GM18520 (cell line): ENCODE results near the gene PTGR3.

ENCODE experiments used
- ATAC-seq: cut with Tn5 transposase; IDR thresholded peaks from one replicate; pipeline ENCODE4 v1.9.1; 2021; ENCODE audit not compliant: unreplicated experiment

Gene PTGR3, protein sequence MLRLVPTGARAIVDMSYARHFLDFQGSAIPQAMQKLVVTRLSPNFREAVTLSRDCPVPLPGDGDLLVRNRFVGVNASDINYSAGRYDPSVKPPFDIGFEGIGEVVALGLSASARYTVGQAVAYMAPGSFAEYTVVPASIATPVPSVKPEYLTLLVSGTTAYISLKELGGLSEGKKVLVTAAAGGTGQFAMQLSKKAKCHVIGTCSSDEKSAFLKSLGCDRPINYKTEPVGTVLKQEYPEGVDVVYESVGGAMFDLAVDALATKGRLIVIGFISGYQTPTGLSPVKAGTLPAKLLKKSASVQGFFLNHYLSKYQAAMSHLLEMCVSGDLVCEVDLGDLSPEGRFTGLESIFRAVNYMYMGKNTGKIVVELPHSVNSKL

DNA sequence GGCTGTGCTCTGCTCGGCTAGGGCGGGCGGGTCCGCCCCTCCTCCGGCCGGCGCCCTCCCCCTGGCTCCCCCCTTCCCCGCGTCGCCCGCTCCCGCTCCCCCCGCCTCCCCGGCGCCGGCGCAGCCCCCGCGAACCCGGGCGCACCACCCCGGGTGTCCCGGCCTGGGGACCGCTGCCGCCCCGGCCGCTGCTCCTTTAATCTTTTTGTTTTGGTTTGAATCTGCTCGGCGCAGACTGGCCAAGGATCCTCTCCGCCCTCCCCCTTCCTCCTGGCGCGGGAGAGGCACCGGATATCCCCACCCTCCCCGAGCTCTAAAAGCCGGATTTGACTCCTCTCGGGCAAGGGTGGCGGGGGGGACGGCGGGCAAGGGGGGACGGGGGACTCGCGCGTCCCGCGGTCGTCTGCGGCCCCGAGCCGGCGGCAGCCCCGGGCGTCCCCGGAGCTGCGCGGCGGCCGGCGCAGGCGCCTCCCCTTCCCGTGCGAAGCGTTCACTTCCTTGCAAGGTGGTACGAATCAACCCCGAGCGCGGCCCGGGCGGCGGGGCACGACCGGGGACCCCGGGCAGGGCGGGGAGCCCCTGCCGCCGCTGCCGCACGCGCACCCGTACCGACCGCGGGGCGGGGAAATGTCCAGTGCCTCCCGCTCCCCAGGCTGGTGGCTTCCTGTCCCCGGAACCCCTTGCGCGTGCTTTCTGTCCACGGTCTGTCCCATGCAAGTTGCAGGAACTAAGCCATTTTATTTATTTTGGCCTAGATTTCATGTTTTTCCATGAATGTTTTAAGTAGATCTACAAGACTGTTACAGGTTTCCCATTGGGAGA, at the start of gene PTGR3:
Gene PTGR3, minus strand, starts transcription at position 11 of the 822 bp plus-strand sequence. CDS start 81 bp downstream, outside the sequence.
- peak; percentile 34 for ATAC-seq

DNA sequence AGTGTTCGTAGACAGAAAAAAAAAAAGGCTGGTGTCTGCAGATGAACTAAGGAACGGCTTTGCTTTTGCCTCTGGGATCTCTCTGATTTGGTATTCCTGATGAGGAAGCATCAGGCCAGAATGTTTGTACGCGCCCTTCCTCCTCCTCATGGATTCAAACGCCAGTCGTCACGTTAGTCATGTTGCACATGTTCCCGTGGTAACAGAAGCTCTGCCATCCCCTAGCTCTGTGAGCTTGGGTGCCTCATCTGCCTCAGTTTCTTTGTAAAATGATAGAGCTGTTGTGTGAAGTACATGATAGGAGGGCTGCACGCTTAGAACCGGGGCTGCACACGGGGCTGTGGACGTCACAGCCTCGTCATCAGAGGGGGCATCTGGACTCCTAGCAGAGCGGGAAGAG, 48.7 kb upstream of the PTGR3 start:
- ATAC-seq = no peak

DNA sequence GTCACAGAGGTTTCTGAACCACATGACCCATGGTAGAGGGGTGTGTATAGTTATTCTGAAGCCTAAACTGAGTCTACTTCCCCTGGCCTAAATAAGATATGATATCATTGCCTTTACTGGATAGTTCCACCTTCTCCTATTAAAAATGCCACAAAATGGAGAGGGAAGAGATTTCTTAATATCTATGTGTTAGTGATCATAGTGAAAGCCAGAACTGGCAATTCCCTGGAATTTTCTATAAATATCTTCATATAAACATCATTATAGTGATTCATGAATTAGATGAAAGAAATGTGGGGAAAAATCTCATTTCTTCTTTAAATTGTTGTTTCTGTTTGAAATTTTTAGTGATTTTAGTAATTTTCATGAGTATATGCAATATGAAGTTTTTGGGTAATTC, 47.4 kb upstream of the PTGR3 start:
- no peak for ATAC-seq

DNA sequence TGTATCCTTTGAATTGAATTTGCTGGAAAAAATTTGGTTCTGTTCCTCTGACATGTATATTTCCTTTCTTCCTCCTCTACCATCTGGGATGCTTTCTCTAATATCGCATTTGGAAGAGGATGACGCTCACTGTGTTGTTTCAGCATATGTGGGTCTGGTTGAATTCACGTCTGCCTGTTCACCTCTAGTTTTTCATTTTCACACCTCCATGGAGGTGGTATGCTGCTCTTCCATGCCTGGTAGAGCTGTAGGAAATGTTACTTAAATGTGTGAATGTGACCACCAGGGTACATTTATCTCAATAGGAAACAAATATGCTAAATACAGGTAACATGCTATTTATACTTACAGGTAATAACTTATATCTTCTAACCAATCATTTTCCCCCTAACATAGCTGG, 46.2 kb upstream of the PTGR3 start:
- no peak for ATAC-seq

DNA sequence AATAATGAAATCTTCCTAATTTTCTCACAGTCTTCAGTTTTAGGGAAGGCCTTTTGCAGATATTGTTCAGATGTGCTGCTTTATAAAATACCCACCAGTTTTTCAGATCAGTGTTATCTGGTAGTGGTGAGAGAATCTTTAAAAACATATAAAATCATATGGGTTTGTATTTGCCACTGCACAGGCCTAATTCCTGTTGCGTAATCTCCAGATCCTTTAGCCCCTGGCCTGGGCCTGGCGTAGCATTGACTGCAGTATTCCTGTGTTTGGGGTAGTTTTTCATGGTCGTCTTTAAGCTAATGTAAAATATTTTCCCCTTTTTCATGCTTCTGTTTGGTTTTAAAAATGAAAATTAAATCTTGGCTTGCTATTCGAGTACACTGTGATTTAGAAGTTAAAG, 44.8 kb upstream of the PTGR3 start:
- no peak for ATAC-seq

DNA sequence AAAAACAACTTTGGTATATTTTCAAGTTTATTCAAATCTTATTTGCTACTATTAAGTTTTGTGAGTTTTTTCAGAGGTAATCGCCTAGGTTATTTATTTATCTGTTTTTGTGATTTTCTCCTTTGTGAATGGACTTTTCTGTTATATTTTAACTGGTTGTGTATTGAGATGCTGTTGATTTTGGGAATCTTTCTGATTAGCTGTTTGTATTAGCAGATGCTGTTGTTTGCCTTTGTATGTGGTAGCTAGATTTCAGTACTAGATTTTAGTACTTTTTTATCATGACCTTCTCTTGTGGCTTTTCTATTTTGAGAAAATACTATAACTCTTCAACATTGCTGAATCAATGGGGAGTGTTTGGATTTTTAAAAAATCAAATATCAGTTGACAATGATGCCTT, 44.1 kb upstream of the PTGR3 start:
- no peak for ATAC-seq

DNA sequence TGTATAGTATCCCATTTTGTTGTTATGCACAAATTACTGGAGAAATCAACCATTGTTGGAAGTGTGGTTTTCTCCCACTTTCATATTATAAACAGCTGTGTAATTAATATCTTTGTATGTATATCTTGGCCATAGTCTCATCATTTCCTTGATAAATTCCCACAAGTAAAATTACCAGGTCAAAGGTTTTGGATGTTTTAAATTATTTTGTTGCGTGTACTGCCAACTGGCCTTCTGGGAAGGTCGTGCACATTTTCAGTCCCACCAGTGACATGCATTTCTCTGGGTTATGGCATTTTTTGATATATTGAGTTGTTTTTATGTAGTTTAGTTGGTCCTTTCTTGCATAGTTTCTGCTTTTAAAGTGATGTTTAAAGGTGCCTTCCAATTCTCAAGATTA, 43.2 kb upstream of the PTGR3 start:
- ATAC-seq = no peak

DNA sequence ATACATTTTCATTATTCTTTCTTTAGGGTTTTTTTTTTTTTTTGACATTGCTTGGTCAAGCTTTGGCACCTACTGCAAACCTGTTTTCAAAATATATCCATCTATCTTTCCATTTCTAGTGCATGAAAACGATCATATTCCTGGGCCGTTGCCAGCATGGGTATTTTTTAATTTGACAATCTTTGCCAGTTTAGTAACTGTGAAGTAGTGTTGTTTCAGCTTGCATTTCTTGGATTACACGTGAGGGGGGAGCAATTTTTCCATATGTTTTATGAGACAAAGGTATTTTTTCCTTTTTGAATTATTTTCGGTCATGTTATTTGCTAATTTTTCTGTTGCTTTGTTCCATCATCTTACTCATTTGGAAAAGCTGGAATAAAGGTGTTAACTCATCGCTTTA, 42.5 kb upstream of the PTGR3 start:
- no peak for ATAC-seq

DNA sequence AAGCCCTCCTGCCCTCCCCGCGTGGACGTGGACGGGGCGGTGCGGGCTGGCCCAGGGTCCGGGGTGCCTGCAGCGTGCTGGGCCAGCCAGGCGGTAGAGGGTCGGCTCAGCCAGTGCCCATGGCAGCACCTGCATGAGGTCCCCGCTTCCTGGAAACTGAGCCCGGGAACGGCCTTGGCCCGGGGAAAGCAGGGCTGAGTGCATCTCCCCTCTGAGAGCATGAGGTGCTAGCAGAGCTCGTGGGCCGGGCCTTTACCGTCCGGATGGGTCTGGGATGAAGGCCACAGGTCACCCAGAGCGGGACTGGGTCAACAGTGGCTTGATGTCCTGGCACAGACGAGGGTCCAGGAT, 41.5 kb upstream of the PTGR3 start:
- ATAC-seq = no peak

DNA sequence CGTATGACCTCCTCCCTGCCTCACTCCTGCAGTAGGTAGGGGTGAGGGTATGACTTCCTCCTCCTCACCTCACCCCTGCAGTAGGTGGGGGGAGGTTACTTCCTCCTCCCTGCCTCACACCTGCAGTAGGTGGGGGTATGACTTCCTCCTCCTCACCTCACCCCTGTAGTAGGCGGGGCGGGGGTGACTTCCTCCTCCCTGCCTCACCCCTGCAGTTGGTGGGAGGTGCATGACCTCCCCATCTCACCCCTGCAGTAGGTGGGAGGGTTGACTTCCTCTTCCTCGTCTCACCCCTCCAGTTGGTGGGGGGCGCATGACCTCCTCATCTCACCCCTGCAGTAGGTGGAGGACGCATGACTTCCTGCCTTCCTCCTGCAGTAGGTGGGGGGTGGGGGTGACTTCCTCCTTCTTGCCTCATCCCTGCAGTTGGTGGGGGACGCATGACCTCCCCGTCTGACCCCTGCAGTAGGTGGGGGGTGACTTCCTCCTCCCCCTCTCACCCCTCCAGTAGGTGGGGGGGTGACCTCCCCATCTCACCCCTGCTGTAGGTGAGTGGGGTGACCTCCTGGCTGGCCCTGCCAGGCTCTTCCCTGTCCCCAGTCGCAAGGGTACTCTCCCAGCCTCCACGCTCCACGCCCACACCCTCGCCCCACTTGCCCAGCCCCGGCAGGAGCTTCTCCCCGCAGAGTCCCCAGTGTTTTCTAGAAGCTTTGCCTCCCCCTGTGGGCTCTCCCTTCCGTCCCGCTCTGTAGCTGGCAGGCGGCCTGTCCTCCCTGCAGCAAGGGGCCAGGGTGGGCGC, 40.9 kb upstream of the PTGR3 start:
- no peak for ATAC-seq

DNA sequence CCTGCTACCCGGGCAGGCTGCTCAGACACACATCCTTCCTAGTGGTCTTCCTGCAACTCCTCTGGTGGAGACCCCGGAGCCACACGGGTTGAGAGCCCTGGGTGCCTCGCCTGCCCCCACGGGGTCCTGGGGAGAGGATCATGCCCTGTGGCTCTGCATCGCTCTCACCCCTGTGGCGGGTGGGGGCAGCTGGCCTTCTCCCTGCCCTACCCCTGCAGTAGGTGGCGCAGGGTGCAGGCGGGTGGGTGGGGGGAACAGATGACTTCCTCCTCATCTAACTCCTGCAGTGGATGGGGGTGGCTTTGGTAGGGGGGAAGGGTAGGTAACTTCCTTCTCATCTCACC, 40.2 kb upstream of the PTGR3 start:
- ATAC-seq = no peak

DNA sequence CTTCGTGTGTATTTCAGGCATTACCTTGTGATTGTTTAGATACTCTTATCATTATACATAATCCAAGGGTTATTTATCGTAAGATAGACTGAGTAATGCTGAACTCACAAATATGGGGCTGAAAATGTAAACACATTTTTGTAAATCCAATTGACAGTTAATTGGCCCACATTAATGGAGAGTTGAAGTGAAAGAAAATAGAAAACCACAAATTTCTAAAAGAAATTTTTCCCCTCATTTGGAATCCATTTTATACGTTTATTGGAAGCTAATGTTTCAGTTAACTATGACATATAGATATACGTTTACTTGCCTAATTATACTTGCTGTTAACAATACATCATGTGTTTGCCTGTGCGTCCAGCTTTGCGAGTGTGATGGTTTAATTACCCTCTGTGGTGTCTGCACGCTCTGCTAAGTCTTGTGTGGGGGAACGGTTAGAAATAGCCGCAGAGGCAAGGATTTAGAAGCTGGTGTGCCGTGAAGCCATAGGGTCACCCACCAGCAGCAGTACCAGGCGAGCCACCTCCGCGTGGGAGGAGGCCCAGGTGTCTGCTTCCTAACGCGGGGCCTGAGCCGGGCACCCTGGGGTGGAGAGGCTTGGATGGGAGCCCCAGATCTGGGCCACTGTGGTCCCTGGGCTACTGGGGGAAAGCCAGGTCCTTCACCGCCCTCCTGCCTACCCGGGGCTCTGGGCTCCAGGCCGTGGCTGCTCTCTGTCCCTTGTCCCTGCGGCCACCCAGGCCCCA, 39.7 kb upstream of the PTGR3 start:
- ATAC-seq = no peak

DNA sequence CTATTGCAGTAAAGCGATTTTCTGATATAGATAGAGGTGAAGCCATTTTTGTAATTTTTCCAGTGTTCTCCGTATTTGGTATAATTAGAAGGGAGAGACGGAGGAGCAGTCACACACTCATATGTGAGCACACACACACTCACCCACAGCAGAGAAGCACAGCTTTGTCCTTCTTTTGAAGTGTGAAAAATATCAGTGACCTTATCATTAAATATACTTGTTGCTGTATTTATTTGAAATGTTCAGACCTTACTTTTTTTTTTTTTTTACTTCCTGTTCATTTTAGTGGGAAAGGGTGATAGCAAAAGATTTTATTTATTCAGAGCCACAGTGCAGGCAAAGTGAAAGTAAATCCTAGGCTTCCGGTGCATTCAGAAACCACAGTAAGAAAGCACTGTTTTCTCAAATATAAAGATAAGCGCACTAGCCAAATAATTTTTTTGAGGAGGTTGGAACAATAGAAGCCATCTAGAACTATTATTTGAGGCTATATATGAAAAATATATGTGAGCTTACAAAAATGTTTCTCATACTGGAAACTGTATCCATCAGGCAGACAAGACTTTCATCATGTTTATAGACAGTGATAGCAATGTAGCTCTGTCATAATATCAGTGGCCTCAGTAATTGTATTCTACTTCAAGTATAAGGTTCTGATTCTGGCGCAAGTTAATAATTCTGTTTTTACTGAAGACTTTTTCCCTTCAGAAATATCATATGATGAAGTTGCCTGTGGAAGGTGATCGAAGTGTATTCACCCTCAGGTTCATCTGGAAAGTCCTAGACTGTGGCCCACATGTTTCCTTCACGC, 38.9 kb upstream of the PTGR3 start:
- ATAC-seq = no peak

DNA sequence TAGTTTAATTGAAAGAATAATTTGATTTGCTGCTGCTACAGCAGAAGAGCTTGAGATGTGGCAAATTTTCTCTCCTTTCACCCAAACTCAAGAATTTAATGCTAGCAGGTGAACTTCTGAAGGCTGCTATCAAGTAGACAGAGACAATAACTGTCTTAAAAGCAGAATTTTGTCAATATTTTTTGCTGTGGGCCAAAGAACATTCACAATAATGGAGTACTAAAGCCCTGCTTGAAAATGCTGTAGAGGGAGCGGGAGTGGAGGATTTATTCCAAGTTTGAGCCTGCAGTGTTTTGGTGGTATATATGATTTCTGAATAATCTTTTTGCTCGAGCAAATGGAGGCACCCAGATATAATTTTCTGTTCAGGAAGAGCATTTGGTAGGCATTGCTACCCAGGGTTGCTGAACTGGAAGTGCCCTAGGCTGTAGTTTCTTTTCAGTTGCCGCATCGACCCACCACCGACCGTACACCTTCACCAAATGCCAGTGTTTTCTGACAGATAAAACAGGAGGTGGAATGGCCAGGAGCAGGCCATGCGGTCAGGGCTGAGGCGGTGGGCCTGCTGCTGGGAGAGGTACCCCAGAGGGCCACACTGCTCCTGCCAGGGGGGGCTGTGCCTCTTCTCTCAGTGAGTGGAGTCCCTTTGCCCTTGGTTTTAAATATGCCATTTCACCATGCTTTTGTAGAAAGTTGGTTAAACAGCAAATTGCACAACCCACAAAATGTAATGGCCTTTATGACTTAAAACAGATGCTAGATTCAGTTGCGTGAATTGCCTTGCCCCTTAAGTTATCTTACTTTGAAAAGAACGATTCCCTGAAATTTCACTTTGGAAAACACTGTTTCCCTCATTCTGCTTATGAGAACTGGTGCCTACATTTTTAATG, 38.0 kb upstream of the PTGR3 start:
- no peak for ATAC-seq

DNA sequence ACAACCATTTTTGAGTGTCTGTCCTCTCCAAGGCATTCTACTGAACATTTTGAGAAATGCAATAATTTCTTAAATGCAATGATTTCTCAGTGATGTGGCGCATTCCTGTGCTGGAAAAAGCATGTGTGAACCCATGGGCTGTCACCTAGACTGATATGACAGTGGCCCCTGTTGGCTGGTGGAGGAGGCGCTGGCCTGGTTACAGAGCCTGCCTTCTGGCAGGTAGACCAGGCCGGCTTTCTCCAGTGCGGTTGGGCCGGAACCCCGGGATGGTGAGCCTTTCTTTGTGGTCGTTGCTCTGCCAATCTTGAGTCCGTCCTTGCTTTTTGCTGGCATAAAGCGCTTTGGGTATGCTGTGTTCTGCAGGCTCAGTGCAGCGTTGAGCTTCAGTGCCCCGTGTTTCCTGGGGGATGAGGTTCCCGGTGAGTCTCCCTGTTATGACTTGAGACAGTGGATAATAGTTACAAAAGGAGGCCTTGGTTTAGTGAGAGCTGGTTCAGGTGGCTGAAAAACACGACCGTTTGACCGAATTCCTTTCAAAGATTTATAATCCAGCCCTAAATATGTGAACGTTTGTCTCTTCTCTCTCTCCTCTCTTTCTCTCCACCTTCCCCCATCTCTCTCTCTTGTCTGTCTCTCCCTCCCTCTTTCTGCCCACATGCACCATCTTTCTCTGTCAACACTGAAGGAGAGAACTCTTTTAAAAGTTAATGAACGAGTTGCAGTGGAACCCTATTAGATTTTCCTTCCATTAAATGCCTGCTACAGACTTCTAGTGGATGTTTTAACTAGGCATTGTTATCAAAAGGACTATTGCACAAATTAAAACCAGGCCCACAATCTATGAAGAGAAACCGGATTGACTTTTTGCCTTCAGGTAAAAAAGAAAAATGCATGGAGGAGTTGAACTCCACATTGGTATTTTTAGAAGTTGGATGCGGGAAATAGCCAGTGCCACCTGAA, 35.7 kb upstream of the PTGR3 start:
- ATAC-seq = no peak

DNA sequence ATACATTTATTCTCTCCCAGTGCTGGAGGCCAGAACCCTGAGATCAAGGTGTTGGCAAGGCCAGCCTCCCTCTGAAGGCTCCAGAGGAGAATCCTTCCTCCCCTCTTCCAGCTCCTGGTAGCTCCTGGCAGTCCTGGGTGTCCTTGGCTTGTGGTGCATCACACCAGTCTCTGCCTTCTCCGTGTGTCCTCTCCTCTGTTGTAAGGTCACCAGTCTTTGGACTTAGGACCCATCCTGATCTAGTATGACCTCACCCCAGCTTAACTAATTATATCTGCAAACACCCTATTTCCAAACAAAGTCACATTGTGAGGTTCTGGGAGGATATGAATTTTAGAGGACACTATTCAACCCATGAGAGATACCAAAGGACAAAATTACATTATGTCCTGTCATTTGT, 32.8 kb upstream of the PTGR3 start:
- ATAC-seq = no peak

DNA sequence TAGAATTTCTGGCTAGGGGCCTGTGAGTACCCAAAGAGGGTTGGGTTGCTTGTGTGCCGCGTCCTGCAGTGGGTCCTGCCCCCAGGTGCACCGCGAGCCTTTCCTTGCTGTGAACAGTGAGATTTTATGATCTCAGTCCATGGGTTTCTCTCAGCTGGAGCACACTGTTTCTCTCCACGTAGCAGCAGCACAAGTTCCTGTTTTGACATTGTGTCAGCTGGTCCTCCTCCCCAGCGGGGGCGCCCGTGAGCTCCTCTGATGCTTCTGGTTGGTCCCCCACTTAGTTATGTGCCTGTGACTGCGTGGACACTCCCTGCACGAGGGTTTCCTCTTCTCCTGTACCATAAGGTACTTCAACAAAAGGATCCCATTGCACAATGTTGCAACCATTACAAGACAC, 31.5 kb upstream of the PTGR3 start:
- no peak for ATAC-seq

DNA sequence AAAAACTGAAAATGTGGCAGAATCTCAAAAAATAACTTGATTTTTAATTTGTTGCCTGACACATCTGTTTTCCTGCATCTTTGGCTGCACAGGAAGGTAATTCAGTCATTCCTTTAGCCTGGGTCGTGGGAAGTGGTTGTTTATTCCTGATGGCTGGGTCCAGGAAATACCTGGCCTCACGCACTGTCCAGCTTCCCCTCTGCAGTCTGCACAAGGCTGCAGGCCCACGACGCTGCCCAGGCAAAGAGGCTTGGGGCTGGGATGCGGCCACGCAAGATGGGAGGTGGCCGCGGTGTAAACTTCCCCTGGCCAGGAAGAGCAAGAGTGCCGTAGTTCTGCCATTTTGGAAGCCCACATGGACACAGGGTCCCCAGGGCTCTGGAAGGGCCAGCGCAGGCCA, 29.8 kb upstream of the PTGR3 start:
- ATAC-seq = no peak
